GM19025 (cell line): Measurements from ENCODE around the gene FANCD2.
"Not testable (repeated sequence)": the region's sequence is repeated elsewhere in the genome, so short reads cannot be mapped to it uniquely, and the experiment has no call there.

Experiments used
- ATAC-seq: cut with Tn5 transposase; IDR thresholded peaks from one replicate; pipeline ENCODE4 v1.9.1; 2021; ENCODE audit warnings: mild to moderate bottlenecking, low read depth, moderate library complexity; ENCODE audit not compliant: unreplicated experiment

The FANCD2 gene

GRCh38 chr3:10012106-10012505 is 14.1 kb upstream of the FANCD2 start:
- no peak for ATAC-seq

- no peak for ATAC-seq
Observed at GRCh38 chr3:10015461-10015904, 10.8 kb upstream of the FANCD2 start.

DNA sequence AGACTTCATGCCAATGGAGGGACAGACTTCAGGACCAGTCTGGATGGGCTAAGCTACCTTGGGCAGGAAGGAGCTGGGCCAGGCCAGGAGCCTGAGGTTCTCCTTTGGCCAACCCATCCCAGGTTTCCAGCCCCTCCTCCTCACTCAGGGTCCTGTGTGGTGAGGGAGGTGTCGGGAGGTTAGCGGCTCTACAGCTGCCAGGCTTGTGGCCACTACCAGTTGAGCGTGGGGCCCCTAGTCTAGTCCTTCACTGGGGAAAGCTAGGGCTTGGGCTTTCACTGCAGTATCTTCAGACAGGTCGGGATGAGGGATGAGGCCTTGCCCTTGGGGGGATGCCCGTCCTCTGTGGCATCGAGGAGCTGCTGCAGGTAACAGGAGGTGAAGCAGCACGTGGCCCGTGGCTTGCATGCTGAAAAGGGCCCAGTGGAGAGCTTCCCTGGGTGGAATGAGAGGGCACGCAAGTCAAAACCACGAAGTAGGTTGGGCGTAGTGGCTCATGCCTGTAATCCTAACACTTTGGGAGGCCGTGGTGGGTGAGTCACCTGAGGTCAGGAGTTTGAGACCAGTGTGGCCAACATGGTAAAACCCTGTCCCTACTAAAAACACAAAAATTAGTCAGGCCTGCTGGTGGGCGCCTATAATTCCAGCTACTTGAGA is 8.5 kb upstream of the FANCD2 start:
- ATAC-seq: no peak

DNA sequence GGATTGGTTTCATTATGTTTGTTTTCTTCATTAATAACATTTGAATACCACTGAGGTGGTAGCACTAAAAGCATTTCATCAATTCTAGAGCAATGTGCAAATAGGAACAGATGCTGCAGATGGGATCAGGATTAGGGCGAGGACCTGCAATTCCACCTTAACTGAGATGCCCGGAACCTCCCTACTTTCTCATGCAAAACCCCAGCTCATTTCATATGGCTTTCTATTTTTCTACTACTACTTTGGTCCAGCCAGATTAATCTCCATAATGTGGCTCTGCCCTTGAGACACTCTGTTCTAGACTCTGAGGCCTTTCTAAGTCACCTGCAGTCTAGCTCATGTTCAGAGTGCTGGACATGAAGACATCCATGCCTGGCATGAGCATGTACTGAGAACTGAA is 7.4 kb upstream of the FANCD2 start:
- not testable (repeated sequence) for ATAC-seq

GRCh38 chr3:10019326-10019725 is 6.9 kb upstream of the FANCD2 start:
- no peak for ATAC-seq

- no peak for ATAC-seq
Observed at GRCh38 chr3:10021856-10022775, 4.1 kb upstream of the FANCD2 start.

DNA sequence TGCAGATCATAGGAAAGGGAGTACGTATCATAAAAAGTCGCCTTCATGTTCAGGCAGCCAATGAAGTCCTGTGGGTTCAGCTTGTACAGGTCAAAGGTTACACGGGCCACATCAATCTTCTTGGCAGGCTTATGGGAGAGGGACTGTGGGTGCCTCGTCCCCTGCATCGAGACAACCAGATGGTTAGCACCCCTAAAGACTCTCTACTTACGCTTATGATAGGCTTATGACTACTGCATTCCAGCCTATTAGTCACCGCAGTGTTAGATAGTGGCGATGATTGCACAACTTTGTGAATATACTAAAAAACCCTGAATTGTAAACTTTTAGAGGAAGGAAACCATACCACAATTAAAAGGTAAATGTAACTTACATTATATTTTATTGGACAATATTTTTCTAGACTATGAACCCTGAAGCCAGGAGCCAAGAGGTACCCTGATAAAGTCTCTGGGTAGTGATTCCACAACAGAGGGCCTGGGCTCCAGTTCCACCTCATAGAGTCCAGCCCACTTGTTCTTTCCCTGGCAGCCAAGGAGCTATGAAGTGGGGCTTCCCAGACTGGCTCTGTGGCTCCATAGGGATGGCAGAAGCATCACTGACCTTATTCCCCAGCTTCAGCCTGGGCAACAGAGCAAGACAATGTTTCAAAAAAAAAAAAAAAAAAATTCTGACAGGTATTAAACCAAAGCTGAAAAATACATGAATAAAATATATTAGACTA is 2.5 kb upstream of the FANCD2 start:
- ATAC-seq: no peak

GRCh38 chr3:10025205-10026083 is 793 bp upstream of the FANCD2 start:
- no peak for ATAC-seq

GRCh38 chr3:10041034-10041433 is 14.8 kb downstream of the FANCD2 start:
- ATAC-seq: no peak

DNA sequence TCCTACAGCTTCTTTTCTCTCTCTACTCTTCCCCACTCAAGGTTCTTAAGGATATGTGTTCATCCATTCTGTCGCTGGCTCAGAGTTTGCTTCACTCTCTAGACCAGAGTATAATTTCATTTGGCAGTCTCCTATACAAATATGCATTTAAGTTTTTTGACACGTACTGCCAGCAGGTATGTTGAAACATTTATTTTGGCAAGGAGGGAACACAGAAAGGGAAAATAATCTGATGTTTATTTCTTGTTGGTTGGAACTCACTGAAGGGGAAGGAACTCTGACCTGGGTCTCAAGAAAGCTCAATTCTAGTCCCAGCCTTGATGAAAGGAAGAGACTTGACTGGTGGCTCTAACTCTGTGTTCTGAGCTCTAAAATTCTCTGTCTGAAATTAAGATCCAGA is 21.6 kb downstream of the FANCD2 start:
- no peak for ATAC-seq

DNA sequence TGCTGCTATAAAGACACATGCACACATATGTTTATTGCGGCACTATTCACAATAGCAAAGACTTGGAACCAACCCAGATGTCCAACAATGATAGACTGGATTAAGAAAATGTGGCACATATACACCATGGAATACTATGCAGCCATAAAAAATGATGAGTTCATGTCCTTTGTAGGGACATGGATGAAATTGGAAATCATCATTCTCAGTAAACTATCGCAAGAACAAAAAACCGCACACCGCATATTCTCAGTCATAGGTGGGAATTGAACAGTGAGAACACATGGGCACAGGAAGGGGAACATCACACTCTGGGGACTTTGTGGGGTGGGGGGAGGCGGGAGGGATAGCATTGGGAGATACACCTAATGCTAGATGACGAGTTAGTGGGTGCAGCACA is 26.8 kb downstream of the FANCD2 start:
- not testable (repeated sequence) for ATAC-seq

GRCh38 chr3:10055097-10055496 is 28.9 kb downstream of the FANCD2 start:
- ATAC-seq: no peak

GRCh38 chr3:10070077-10070476 is 43.8 kb downstream of the FANCD2 start:
- not testable (repeated sequence) for ATAC-seq

DNA sequence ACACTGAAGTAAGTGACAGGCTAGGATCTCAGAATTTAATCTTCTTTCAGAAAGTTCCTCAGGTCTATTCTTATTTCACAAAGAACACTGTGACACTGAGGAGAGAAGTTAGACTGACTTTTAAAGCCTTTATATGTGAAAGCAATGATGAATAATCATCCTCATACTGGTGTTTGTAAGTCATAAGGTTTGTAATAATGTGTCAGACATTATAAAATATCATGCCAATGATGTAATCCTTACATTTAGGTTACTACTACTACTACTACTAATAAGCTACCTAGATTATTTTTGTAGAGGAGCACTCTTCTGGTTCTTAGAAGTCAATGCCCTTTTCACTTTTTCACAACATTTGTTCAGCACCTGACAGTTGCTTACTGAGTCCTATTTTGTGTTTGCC is 48.4 kb downstream of the FANCD2 start:
- no peak for ATAC-seq

- ATAC-seq: no peak
Observed at GRCh38 chr3:10081871-10082270, 55.6 kb downstream of the FANCD2 start.

DNA sequence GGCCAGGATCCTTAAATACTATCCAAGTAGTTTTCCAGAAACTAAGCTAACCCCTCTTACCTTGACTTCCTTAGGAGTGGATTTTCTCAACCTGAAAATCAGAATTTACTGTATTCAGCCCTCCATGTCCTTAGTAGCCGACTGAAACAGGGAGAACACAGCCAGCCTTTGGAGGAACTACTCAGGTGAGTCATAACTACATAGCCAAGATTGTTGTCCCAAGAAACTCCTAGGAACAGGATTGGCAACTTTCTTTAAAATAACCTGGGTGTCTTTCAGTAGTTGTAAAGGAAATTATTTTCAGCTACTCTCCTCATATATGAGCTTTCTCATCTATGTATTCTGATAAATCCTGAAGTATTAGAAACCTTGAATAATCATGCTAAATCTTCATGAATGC is 59.5 kb downstream of the FANCD2 start:
- no peak for ATAC-seq

DNA sequence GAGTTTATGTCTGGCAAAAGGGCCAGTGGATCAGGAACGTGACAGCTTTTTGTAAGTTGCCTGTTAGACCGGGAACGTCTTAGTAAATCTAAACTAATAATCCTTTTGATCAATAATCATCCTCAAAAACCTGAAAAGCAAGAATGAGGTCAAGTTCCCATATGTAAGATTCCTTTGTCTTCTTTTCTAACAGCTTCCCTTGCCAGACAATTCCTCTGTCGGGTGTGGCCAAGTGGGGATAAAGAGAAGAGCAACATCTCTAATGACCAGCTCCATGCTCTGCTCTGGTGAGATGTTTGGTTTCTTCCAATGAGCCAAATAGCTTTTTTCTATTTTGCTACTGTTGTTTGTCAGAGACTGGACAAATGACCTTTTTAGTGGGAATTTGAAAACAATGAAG is 62.0 kb downstream of the FANCD2 start:
- ATAC-seq: no peak

DNA sequence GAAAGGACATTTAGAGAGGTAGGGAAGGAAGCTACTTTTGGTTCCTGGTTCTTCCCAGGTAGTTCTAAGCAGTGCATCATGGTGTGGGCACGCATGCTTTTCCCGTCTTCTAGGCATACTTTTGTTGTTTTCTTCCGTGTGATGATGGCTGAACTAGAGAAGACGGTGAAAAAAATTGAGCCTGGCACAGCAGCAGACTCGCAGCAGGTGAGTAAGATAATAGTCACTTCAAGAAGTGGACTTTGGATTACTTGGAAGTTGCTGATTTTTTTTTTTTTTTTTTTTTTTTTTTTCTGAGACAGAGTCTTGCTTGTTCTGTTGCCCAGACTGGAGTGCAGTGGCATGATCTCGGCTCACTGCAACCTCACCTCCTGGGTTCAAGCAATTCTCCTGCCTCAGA is 63.9 kb downstream of the FANCD2 start:
- no peak for ATAC-seq

DNA sequence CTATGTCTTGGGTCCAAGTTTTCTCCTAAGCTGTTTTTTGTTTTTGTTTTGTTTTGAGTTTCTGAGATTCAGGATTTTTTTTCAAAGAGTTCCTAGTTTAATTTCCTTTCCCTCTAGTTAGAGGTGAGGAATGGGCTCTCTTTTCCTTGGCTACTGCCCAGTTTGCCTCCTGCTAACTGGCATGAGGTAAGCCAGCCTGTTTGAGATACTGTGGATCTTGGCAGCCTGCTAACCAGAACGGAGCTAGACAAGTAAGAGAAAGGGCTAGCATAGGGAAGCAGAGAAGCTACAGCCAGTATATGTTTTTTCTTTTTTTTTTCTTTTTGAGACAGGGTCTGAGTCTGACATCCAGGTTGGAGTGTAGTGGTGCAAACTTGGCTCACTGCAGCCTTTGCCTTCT is 64.5 kb downstream of the FANCD2 start:
- not testable (repeated sequence) for ATAC-seq

DNA sequence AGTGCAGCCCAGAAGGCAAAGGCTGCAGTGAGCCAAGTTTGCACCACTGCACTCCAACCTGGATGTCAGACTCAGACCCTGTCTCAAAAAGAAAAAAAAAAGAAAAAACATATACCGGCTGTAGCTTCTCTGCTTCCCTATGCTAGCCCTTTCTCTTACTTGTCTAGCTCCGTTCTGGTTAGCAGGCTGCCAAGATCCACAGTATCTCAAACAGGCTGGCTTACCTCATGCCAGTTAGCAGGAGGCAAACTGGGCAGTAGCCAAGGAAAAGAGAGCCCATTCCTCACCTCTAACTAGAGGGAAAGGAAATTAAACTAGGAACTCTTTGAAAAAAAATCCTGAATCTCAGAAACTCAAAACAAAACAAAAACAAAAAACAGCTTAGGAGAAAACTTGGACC is 65.2 kb downstream of the FANCD2 start:
- not testable (repeated sequence) for ATAC-seq
